ENCODE data around the gene MRE11.
"Not testable (repeated sequence)": the region's sequence is repeated elsewhere in the genome, so short reads cannot be mapped to it uniquely, and the experiment has no call there.

DNA sequence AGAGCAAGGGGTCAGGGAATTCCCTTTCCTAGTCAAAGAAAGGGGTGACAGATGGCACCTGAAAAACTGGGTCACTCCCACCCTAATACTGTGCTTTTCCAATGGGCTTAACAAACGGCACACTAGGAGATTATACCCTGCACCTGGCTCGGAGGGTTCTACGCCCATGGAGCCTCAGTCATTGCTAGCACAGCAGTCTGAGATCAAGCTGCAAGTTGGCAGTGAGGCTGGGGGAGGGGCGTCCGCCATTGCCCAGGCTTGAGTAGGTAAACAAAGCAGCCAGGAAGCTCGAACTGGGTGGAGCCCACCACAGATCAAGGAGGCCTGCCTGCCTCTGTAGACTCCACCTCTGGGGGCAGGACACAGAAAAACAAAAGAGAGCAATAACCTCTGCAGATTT lies 123.1 kb downstream of the MRE11 start:
- TF ChIP-seq, protein P1, sequence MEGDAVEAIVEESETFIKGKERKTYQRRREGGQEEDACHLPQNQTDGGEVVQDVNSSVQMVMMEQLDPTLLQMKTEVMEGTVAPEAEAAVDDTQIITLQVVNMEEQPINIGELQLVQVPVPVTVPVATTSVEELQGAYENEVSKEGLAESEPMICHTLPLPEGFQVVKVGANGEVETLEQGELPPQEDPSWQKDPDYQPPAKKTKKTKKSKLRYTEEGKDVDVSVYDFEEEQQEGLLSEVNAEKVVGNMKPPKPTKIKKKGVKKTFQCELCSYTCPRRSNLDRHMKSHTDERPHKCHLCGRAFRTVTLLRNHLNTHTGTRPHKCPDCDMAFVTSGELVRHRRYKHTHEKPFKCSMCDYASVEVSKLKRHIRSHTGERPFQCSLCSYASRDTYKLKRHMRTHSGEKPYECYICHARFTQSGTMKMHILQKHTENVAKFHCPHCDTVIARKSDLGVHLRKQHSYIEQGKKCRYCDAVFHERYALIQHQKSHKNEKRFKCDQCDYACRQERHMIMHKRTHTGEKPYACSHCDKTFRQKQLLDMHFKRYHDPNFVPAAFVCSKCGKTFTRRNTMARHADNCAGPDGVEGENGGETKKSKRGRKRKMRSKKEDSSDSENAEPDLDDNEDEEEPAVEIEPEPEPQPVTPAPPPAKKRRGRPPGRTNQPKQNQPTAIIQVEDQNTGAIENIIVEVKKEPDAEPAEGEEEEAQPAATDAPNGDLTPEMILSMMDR (IDR thresholded peaks at IDR 0.05) = not testable (repeated sequence)
- TF ChIP-seq POLR2A (IDR thresholded peaks at IDR 0.05) = not testable (repeated sequence)

Data from right lobe of liver (tissue), 4 donors.